WTC11 (cell line): Measurements from ENCODE around the gene HOXB13.

Experiments
- ATF3 ChIP-seq: sonication (generic); formaldehyde crosslinking; conservative IDR thresholded peaks from 2 replicates; pipeline ENCODE4 v1.8.1; 2022; ENCODE audit warnings: mild to moderate bottlenecking, missing genetic modification reagents
- CTCF ChIP-seq: fragments of 200-600 bp; IDR thresholded peaks from 2 replicates; pipeline ENCODE4 v1.8.0; 2022; ENCODE audit warnings: antibody characterized with exemption
- ELF4 ChIP-seq: sonication (generic); formaldehyde crosslinking; IDR thresholded peaks from 2 replicates; pipeline ENCODE4 v1.8.1; 2022; ENCODE audit warnings: low read depth, mild to moderate bottlenecking, moderate library complexity, missing genetic modification reagents
- ETV6 ChIP-seq: sonication (generic); formaldehyde crosslinking; IDR thresholded peaks from 2 replicates; pipeline ENCODE4 v1.8.1; 2022; ENCODE audit warnings: mild to moderate bottlenecking, missing genetic modification reagents
- JUN ChIP-seq: sonication (generic); formaldehyde crosslinking; IDR thresholded peaks from 2 replicates; pipeline ENCODE4 v1.8.0; 2023; ENCODE audit warnings: mild to moderate bottlenecking, missing genetic modification reagents
- MAX ChIP-seq: sonication (generic); formaldehyde crosslinking; IDR thresholded peaks from 2 replicates; pipeline ENCODE4 v1.8.0; 2022; ENCODE audit warnings: mild to moderate bottlenecking, missing genetic modification reagents
- NR1H2 ChIP-seq: sonication (generic); formaldehyde crosslinking; IDR thresholded peaks from 2 replicates; pipeline ENCODE4 v1.9.0; 2021; ENCODE audit warnings: mild to moderate bottlenecking, moderate library complexity, missing genetic modification reagents
- SP1 ChIP-seq: sonication (generic); formaldehyde crosslinking; conservative IDR thresholded peaks from 2 replicates; pipeline ENCODE4 v1.8.1; 2022; ENCODE audit warnings: missing genetic modification reagents
- USF2 ChIP-seq: sonication (generic); formaldehyde crosslinking; IDR thresholded peaks from 2 replicates; pipeline ENCODE4 v1.8.1; 2023; ENCODE audit warnings: mild to moderate bottlenecking, missing genetic modification reagents, moderate library complexity
- ZBTB21 ChIP-seq: sonication (generic); formaldehyde crosslinking; IDR thresholded peaks from 2 replicates; pipeline ENCODE4 v1.8.1; 2023; ENCODE audit warnings: mild to moderate bottlenecking, missing genetic modification reagents, borderline replicate concordance
- ZNF138 ChIP-seq: sonication (generic); formaldehyde crosslinking; conservative IDR thresholded peaks from 2 replicates; pipeline ENCODE4 v1.8.1; 2022; ENCODE audit warnings: mild to moderate bottlenecking, moderate library complexity, missing genetic modification reagents
- ZNF396 ChIP-seq: fragments of 250-450 bp; sonication (Bioruptor Pico); IDR thresholded peaks from 2 replicates; pipeline ENCODE4 v1.8.0; 2021; ENCODE audit warnings: mild to moderate bottlenecking, moderate library complexity, borderline replicate concordance
- ZNF423 ChIP-seq: fragments of 250-450 bp; sonication (Bioruptor Pico); IDR thresholded peaks from 2 replicates; pipeline ENCODE4 v2.1.2; 2022; ENCODE audit warnings: mild to moderate bottlenecking, moderate library complexity

GRCh38 chr17:48692049-48692448 is 36.5 kb downstream of the HOXB13 start:
- TF ChIP-seq JUN (CRISPR knock-in tag) (no peak), CTCF (no peak), USF2 (CRISPR knock-in tag) (no peak), ETV6 (CRISPR knock-in tag) (no peak), ZBTB21 (no peak), ATF3 (no peak), SP1 (CRISPR knock-in tag) (no peak), MAX (CRISPR knock-in tag) (no peak), ELF4 (CRISPR knock-in tag) (no peak), ZNF138 (CRISPR knock-in tag) (no peak), ZNF423 (CRISPR knock-in tag) (no peak), NR1H2 (CRISPR knock-in tag) (no peak), ZNF396 (CRISPR knock-in tag) (no peak)
